Endometrial microvascular endothelial cells (primary cell): ENCODE results near the gene CRY1. TPM values are rescaled to one million over a fixed set of nuclear protein-coding genes. Genes with fewer than 3 reads are reported as not detected.

ENCODE experiments used
- in situ Hi-C: cut with HindIII; loops from 2 replicates; pipeline ENCODE4 v1.10.0; 2017; ENCODE audit warnings: low sequenced_read_pairs, low pct_unique_long_range_greater_than_20kb; ENCODE audit errors: inconsistent ontology term
- total RNA-seq: library from RNA; depleted of rRNA; stranded (reverse); fragments of >200 nt; gene quantifications from one replicate; pipeline ENCODE4 v1.2.3, GENCODE V29; 2015; ENCODE audit errors: inconsistent ontology term

The CRY1 gene
- 18.4 TPM for total RNA-seq

DNA sequence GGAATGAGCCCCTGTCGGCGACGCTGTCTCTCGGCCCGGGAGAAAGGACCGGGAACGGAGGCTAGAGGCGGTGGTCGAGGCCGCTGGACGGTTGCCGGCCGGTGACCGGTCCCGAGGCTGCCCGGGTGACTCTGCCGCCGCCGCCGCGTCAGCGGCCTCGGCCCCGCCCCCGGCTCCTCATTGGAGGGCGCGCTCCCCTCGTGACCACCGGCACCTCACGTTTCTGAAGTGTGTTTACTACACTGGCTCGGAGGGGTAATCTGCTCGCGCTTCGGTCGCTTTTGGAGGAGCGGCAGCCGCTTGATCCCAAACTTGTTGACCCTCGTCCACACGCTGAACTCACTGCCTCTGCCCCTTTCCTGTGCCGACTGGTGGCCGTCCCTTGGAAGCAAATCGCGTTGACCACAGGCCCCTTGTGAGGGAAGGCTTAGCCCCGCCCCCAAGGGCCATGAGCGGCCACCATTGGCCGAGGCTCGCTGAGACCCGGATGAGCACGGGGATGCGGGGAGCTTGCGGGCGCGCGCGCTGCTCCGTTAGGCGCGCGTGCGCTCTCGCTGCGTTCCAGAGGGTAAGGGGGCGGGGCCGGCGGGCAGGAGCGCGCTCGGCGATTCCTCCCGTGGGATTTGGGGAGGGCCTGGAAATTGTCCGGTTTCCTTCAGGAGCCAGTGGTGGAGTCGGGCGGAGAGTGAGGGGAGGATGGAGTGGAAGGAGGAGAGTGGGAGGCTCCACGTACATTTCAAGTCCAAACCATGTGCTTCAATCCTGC, at the start of gene CRY1:
Gene CRY1 (minus strand): TSS at position 133 of the 766 bp plus-strand sequence. CDS start 588 bp downstream, outside the sequence.
- in situ Hi-C loops = no loop called here

DNA sequence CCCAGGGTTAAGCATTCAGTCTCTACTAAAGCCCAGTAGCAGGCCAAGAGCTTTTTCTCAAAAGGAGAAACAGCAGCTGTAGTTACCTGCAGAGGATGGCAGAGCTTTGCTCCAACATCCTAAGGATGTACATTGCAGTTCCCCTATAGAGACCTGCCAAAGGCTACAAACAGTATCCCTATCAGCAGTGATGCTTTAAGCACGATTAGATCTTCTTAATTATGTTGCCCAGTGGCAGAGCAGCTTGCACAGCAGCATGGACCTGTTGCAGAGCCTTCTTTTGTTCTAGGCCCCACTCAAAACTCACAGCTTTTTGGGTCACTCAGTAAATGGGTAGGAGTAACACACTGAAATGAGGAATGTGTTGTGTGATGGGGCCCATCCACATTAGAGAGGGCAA, 46.4 kb upstream of the CRY1 start:
- in situ Hi-C loops = loop anchor here (25.0 kb wide), 1 partner anchor 473 kb away; no protein-coding TSS in a partner anchor

DNA sequence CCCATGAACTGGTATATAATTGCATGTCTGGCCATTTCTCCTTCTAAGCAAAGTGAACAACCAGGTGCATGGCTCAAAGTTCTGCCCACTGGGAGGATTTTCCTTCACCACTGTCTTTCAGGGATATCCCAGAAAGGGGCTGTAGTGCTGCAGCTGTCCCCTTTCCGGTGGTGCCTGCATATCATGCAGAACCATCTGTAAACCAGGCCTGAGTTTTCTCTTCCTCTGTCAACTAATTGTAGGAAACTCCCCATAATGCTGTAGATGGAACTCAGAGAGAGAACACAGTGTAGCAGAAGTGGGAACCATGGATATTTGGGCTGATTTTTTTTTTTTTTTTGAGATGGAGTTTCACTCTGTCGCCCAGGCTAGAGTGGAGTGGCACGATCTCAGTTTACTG, 45.6 kb upstream of the CRY1 start:
- in situ Hi-C loops = loop anchor here (25.0 kb wide), 1 partner anchor 473 kb away; no protein-coding TSS in a partner anchor

DNA sequence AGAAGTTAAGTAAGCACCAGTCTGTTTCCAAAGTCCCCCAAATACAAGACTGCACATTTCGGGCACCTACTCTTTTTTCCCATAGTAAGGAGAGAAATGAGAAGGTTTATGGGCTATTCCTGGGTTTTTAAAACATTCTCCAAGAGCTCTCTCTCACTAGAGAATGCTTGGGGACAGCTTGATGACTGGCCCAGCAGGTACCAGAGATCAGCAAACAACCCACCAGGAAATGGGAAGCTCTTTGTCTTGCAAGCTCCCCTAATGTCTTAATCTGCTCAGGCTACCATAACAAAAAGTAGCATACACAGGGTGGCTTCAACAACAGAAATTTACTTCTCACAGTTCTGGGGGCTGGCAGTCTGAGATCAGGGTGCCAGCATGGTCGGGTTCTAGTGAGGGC, 41.8 kb upstream of the CRY1 start:
- in situ Hi-C loops = loop anchor here (25.0 kb wide), 1 partner anchor 477 kb away; no protein-coding TSS in a partner anchor

DNA sequence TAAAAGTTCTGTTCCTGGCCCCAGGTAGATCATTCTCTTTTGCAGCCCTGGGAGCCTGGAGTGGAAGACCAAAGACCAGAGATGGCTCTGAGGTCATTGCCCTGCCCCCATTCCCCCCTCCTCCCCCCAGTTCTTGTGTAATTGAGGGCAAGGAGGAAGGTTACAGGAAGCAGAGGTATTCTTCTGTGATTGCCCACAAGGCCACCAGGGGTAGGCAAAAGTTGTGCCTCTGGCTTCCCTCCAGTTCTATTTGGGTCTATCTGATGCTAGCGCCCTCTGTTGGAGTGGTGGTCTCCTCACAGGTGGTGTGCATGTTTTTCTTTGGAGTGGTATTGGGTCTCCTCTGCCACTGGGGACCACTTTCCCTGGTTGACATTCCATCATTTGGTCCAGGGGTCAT, 41.2 kb upstream of the CRY1 start:
- in situ Hi-C loops = loop anchor here (25.0 kb wide), 1 partner anchor 478 kb away; no protein-coding TSS in a partner anchor

DNA sequence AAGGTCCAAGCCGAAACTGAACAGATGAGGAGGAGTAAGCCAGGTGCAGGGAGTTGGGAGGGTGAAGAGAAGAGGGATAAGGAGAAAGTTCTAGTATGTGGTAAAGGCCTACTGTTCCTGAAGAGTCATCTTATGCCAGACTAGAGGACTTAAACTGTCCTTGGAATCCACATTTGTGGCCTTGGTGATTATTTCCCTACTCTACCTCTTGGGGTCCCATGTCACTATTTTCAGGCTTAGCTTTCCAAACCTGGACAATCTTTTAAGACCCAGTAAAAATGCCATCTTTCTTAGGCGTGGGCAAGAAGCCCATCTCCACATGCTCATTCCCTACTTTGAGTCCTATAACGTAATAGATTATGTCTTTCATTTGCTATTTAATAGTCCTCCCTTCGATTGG, 40.1 kb upstream of the CRY1 start:
- in situ Hi-C loops = loop anchor here (25.0 kb wide), 1 partner anchor 479 kb away; no protein-coding TSS in a partner anchor

DNA sequence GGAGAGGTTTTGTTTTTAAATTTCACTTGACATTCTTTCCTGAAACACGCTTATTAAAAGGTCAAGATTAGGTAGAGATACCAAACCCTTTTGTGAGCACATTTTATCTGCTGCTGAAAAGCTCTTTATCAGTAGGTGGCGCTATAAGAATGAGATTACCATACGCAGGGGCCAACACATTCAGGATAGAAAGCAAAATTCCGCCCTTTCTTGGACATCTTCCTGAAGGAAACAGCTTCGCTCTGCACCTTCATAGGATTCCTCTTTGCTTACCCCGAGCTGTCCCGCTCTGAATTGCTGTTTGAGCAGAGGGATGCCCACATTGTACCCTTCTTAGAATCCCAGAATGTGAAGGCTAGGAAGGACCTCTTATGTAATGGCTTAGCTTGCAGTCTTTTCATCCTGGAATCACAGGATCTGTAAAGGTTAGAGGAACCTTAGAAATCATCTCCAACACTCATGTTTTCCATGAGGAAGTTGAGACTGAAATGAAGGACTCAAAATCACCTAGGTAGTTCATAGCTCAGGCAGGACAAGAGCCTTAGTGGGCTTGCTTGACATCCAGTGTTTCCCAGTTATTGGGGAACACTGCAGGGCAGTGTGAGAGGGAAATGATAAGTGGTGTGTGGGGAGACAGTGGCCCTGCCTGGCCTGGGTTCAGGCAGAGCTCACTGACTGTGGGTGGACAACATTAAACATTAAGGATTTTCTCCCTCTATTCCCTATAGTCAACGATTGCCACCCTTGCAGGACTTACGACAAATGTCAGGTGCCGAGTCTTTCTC, 38.7 kb upstream of the CRY1 start:
- in situ Hi-C loops = loop anchor here (25.0 kb wide), 1 partner anchor 480 kb away; no protein-coding TSS in a partner anchor

DNA sequence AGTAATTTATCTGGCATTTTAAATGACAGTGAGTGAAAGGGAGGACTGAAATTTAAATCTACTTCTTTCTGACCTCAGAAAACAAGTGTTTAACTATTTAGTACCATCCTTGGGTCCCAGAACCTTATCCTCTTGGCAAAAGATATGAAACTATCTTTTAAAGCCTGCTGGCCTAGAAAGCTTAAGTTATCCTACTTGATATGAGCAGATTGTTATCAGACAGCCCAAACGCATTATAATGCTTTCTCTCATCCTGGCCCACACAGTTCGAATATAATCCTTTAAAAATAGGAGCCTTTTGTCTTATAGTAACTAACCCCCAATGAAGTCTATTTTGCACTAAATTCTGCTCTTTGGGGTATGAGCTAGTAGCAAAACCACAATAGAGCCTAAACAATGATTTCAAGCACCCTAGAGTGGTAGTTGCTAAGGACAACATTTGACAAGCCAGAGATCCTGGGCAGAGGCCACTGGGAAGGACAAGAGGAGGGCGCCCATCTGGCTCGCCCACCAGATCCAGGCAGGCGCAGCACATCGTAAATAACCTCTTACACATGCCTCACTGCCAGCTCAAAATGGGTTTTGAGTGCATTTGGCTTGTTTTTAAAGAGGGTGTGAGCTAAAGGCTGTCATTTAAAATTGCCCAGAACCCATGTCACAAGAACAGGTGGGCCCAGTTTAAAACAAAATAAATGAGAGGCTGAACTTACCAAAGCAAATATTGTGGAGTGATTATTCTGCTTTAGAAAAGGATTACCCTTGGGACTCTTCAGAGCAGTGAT, 37.7 kb upstream of the CRY1 start:
- in situ Hi-C loops = loop anchor here (25.0 kb wide), 1 partner anchor 481 kb away; no protein-coding TSS in a partner anchor

DNA sequence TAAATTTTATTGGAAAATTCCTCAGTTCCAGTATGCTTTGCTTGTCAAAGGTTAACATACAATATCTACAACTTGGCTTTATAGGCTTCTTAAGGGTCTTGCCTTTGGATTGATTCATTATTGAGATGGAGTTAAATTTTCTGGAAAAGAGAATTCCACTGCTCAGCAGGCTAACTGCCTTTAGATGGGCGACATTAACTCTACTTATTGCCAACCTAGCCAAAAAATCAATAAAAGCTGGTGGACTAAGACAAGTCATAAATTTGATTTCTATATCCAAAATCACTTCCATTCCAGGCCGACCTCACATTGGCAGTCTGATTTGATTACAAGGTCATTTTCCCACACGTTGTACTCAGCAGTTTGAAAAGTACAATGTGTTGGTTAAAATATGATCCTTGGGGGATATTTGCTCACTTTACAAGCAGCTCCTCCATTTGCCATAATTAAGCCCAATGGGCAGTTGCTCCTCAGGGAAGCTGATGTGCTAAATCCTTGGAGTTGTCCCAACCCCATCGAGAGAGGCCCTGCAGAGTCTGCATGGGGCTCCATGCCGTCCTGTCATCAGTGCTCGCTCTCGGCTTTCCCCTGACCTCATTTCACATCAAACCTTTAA, 36.1 kb upstream of the CRY1 start:
- in situ Hi-C loops = loop anchor here (25.0 kb wide), 1 partner anchor 483 kb away; no protein-coding TSS in a partner anchor

DNA sequence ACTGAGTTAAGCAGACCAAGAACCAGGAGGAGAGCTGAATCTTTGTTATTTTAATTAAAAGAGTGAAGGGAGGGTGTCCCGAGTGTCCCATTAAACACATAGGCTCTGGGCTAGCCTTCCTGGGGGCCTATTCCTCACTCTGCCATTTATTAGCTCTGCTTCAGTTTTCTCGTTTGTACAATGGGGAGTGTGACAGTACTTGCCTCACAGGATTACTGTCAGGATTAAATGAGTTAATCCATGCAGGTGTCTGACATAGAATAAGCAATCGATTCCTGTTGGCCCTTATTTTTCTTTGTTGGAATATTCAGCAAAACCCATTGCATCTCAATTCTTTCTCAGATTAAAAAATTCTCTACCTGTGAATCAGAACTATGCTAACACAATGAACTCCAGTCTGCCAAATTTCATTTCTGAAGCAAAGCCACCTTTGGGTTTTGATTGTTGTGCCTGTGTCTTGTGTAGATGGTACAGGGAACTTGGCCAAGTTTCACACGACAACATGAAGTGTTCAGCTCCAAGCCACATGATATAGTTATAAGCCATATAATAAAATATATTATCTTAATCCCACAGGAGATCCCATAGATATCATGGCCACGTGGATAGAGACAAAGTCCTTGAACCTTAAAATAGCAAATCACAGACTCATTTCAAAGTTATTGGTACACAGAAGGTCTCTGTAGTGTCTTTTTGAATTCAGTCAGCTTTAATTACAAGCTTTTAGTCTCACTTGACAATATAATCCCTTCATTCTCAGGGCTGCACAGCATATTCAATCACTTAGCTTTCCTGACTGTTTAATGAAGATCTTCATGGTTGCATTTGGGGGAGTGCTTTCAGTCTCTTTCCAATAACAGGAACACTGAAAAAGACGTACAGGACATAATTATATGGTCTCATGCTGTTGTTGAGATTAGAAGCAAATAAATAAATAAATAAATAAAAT, 34.4 kb upstream of the CRY1 start:
- in situ Hi-C loops = loop anchor here (25.0 kb wide), 1 partner anchor 485 kb away; no protein-coding TSS in a partner anchor

DNA sequence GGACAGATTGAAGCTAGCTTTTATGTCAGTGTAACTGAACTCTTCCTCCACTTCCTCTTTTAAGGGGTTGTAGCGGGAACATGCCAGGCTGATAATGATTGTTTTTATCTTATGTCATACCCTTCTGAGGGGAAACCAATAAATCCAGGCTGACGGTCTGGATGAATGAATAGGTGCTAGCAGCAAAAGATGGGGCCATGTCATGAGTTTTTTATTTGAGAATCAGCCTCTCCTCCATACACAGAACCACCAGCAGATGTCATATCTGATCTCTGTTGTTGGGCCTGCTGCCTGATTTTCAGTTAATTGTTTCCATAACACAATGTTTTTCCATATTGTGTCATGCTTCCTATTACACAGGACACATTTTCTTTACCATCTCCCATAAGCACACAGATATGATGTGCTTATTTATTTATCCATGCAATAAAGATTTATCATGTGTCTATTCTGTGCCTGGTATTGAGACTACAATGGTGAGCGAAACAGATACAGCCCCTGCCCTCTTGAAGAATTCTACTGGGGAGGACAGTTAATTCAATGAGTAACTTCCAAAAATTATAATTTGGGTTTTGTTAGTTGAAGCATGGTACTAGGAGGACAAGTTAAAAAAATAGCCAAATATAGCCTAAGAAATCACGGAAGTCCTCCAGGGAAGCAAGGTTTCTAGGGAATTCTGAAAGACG, 33.6 kb upstream of the CRY1 start:
- in situ Hi-C loops = loop anchor here (25.0 kb wide), 1 partner anchor 485 kb away; no protein-coding TSS in a partner anchor

DNA sequence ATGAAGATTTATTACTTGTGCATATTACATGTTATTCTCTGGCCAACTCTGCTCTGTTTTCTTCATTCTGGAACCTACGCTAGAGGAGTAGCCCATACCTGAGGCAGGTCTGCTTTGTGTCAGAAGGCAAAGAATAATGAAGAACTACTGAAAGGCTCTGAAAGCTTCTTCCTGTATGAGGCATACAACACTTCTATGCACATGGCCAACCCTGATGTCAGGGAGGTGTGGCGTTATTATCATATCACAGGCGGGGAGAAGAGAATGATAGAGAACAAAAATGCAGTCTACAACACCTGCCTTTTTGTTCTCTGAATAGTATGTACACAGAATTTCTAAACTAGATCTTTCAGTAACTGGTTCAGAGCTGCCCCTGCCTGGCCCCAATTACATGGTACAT, 32.5 kb upstream of the CRY1 start:
- in situ Hi-C loops = loop anchor here (25.0 kb wide), 1 partner anchor 486 kb away; no protein-coding TSS in a partner anchor

DNA sequence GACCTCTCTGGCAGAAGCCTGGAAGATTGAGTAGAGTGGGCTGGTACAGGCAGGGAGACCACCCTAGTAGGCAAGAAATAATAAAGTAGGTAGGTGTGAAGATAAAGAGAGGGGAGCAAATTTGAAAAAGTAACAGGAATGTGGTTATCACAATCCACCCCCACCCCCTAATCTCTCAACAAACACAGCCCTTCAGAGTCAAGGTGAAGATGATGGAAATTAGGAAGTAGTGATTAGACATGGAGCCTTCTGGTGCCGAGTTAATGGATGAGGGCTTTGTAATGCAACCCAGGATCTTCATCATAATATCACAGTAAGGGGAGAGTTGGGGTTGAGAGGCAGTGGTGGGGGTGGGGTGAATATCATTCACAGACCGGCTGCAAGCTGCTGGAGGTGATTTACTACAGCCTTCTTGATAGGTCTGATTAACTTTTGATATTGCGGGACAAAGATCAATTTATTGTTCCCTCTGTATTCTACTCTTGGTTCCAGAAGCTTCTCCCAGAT, 29.2 kb upstream of the CRY1 start:
- in situ Hi-C loops = no loop called here

DNA sequence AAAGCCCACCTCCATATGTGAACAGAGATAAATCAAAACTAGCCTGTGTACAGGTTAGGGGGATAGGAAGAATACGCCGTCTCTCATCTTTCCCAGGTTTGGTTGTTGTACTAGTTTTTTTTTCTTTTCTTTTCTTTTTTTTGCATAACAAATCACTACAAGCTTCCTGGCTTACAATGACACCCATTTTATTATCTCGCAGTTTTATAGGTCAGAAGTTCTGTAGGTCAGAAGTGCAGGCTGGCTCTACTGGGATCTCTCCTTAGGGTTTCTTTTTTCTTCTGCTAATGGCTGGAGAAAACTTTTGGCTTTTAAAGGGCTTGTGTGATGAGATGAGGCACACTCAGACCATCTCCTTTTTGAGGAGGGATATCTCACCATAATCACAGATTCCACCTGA, 25.7 kb upstream of the CRY1 start:
- in situ Hi-C loops = no loop called here

DNA sequence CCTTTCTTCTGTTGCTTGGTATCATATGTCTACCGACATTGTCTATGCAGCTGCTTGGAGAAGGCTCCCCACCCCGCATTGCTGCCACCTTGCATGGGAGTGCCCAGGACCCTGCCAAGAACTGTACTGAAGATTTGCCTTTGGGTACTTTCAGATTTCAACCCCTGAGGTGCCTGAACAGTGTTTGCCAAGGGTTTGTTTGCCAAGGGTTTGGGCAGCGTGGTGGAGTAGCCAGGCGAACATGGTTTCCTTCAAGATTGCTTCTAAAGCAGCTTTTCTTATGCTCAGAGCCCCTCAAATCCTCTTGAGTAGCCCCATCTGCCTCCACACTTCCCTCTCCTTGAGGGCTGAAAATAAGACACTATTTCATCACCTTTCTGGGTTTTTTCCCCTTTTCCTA, 25.3 kb upstream of the CRY1 start:
- in situ Hi-C loops = no loop called here

DNA sequence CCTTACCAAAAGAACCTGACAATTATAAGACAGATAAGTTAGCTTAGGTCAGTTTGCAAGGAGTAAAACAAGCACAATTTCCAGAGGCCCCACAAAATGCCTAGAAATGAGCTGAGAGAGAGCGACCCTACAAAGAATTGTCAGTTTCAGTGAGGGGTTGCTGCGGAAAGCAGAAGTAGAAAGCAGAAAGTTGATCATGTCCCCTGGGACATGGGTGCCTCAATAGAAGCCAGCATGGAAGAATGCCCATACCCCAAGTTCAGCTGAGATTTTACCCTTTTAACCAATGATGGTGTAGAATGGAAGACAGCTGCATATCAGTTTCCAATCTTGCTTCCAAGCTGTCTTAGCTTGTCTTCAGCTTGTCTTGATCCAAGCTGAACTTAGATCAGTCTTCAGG, 21.8 kb upstream of the CRY1 start:
- in situ Hi-C loops = no loop called here

DNA sequence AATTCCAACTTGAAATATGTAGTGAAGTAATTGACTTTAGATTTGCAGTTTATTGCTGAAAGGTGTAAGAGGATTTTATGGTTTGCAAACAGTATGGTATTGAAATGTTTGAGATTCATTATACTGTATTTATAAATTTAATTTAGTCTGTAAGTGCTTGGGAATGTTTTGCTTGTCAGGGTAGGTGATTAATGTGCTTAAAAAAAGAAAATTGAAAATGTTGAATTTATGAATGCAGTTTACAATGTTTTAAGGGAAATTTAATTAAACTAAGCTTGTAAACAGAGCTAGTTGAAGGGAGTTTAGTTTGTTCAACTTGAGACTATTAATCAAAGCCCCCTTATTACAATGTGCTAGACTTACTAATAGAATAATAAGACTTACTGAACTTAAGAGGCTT, 18.0 kb upstream of the CRY1 start:
- in situ Hi-C loops = no loop called here
